GM19025 (cell line): ENCODE data around the gene RHBDF1.

Experiments used
- ATAC-seq: cut with Tn5 transposase; IDR thresholded peaks from one replicate; pipeline ENCODE4 v1.9.1; 2021; ENCODE audit warnings: mild to moderate bottlenecking, low read depth, moderate library complexity; ENCODE audit not compliant: unreplicated experiment

RHBDF1 gene, protein sequence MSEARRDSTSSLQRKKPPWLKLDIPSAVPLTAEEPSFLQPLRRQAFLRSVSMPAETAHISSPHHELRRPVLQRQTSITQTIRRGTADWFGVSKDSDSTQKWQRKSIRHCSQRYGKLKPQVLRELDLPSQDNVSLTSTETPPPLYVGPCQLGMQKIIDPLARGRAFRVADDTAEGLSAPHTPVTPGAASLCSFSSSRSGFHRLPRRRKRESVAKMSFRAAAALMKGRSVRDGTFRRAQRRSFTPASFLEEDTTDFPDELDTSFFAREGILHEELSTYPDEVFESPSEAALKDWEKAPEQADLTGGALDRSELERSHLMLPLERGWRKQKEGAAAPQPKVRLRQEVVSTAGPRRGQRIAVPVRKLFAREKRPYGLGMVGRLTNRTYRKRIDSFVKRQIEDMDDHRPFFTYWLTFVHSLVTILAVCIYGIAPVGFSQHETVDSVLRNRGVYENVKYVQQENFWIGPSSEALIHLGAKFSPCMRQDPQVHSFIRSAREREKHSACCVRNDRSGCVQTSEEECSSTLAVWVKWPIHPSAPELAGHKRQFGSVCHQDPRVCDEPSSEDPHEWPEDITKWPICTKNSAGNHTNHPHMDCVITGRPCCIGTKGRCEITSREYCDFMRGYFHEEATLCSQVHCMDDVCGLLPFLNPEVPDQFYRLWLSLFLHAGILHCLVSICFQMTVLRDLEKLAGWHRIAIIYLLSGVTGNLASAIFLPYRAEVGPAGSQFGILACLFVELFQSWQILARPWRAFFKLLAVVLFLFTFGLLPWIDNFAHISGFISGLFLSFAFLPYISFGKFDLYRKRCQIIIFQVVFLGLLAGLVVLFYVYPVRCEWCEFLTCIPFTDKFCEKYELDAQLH

DNA sequence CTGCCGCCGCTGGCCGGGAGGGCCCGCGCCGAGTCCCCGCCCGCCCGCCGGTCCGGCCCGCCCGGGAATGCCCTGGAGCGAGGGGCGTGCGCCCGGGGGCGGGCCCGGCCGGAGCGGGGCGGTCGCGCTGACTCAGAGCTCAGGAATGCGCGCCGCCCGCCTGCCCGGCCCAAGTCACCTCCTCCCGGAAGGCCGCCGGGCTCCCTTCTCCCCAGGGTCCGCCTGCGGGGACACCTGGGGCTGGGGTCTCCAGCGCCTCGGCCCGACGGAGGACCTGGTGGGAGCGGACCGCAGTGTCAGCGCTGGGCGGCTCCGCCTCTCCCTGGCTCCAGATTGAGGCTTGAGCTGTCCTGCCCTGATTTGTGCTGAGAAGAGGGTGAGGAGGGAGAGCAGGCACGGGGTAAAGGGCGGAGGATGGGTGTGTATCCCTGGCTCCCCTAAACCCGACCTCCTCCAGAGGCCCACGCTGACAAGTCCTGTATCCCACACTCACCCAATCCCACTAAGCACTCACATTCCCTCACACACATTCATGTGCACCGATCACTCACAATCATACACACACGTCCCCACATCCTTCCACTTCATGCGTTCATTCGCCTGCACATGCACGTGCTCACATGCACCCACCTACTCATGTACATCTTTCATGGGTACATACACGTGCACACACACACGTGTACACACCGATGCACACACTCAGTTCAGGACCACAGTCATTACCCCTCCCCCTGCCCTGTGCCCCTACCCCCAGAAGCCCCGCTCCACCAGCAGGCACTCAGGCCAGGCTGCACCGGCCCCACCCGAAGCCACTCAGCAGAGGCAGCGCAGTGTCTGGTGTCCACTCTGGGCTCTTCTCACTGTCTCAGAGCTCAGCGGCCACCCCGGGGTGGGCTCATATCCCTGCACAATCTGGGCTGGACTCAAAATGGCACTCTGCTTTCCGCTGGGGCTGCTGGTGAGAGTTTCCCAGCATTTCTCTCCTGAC lies at the start of gene RHBDF1:
RHBDF1 (minus strand) TSS at position 71 of the 988 bp plus-strand sequence. CDS start 7,616 bp downstream, outside the sequence.
- no peak for ATAC-seq

DNA sequence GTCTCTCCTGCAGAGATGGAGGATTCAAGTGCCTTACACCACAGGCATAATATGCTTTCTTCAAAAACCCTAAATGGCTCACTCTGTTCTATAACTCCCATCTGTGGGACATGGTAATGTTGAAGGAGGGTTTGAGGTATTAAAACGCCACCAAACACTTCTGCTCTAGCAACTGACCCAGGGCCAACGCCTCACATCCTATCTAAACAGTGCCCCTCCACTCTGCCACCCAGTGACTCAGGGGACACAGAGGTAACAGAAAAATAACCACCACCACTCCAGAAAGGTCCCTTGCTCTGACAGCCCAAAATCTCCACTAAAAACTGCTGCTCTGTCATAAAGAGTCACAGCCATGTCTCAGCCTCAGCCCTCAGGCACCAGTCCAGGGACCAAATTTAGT lies 48.3 kb upstream of the RHBDF1 start:
- ATAC-seq: no peak

DNA sequence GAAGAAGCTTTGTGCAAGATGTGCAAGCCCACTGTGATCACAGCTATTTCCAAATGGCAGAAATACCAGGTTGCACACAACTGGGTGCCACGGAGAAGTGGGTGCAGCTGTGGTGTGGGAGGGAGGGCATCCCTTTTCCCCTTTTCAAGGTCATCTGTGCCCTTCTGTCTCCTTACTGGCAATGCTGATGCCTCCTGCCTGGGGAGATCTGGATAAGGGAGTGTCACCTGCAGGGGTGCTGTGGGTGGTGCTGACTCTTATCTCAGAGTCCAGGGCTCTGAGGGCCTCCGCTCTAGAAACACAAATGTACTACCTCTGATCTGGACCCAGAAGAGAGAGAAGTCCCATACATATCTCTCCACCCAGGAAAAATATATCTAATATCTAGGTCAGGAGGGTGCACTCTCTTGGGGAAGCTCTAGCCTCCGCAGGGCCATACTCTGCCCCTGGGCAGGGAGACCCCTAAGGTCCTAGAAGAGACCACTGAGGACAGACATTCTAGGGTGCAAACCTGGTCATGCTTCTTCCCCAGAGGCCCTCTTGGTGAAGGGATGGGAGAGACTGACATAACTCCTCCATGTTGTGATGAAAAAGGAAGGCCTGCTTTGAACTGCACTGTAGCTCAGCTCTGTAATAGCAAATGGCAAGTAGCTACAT lies 47.5 kb upstream of the RHBDF1 start:
- no peak for ATAC-seq

DNA sequence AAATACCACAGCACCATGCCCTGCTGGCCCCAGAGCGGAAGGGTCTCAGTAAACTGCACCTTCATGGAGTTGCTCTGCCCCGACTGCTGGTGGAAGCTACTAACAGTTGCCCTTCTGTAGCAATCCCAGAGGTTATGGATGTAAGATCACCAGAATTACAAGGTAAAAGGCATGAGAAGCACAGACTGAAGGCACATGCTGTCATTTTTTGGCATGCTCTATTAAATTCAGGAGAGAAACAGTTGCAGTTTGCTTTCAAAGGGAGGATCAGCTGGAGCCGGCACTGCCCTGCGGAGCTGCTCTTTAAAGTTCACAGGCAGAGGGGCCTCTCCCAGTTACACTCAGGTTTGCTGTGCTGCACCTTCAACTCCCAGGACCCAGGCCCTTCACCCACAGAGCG lies 46.9 kb upstream of the RHBDF1 start:
- ATAC-seq: no peak

DNA sequence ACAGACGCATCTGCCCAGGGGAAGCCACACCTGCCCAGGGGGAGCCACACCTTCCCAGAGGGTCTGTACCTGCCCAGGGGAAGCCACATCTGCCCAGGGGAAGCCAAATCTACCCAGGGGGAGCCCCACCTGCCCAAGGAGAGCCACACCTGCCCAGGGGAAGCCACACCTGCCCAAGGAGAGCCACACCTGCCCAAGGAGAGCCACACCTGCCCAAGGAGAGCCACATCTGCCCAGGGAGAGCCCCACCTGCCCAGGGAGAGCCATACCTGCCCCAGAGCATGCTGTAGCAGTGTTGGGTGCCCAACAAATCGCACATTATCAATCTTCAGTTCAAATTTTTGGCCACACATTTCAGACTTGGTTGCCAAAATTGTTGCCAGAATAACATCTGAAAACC lies 46.4 kb upstream of the RHBDF1 start:
- ATAC-seq: no peak

DNA sequence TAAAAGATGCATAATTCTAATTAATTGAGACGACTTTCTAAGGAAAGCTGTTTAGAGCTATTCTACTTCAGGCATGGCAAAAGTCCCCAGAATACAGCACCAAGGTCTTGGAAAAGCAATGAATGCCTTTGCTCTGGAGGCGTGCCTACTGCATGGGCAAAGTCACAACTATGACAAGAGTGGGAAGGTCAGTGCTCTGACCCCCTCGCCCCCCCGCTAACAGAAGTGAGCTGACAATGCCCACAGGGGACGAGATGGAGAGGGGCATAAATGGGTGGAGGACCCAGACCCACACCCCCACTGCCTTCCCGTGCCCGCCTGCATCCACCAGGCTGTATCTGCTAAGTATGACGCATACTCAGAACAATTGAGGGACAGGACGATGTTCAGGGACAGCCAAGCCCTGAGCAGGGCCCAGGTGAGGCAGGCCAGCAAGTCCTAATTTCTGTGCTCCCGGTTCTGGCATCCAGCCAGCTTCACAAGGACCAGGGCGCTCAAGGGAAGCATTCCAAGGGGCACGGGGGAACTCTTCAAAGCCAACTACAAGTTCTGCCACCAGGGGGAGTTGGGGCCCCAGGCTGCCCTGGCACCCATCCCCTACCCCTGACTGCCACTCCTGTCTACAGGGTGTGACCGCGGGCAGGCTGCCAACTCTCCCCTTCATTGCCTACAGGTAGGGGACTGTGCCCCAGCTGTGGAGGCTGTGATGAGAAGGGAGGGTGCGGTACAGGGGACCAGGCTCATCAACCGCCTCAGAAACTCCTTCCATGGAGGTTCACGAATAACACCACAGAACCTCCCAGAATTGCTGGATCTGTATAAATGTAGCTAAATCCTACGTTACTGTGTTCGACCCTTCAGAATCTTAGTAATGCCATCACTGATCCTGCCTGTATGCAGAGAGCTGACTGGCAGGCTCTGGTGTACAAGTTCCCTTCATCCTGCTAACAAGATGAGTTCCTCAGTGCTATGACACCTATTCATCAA lies 45.2 kb upstream of the RHBDF1 start:
- ATAC-seq: no peak

DNA sequence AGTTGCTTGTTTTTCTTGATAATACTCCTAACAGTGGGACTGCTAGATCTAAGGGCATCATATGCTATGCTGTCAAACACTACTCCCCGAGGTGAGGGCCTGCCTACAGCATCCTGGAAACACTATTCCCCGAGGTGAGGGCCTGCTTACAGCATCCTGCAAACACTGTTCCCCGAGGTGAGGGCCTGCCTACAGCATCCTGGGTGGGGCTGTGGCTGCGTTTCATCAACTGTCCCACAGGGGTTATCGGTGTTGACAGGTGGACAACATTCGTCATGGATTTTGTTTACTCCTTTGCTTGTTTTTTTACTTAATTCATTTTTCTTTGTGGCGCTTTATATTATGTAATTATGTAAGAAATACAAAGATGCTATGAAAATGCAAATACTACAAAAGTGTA lies 43.6 kb upstream of the RHBDF1 start:
- ATAC-seq: no peak

DNA sequence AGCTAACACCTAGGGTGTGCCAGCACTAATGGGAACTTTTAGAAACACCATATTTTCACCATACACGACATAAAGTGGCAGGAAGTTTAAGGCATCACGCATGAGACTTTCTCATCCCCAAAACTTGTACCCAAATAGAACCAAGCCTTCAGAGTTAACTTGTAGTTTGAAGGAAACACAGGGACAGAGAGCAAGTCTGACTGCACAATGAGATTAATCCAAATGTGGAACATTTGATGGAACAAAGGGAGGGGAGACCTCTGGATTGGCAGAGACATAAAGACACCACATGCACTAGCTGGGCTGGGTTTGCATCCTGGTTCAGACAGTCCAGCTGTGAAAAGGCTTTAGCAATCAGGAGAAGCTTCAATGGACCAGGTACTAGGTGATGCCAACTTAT lies 41.9 kb upstream of the RHBDF1 start:
- no peak for ATAC-seq

DNA sequence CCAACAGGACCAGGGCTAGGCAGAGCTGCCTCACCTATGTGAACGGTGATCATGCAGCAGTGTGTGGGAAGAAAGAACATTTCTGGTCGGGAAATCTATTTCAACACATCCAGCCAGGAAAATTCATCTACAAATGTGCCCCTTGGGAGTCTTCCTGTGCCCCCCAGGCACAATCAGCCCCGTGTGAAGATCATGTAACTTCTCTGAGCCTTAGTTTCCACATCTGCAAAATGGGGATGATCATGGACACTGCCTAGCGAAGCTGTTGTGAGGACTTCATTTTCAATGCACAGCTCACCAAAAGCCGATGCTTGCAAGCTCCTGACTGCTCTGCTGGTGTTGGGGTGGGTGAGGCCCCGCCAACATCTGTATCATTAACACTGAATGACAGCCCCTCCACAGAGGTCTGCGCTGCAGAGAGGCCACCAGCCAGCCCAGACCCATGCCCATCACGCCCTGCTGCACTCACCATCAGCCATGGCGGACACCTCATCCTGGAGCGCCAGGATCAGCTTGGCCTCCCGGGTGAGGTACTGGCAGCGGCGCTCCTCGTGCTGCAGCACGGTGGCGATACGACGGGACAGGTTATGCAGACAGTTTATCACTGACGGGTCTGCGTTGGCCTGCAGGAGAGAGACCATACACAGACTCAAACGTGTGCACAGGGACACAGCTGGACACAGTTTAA lies 39.9 kb upstream of the RHBDF1 start:
- ATAC-seq: no peak

DNA sequence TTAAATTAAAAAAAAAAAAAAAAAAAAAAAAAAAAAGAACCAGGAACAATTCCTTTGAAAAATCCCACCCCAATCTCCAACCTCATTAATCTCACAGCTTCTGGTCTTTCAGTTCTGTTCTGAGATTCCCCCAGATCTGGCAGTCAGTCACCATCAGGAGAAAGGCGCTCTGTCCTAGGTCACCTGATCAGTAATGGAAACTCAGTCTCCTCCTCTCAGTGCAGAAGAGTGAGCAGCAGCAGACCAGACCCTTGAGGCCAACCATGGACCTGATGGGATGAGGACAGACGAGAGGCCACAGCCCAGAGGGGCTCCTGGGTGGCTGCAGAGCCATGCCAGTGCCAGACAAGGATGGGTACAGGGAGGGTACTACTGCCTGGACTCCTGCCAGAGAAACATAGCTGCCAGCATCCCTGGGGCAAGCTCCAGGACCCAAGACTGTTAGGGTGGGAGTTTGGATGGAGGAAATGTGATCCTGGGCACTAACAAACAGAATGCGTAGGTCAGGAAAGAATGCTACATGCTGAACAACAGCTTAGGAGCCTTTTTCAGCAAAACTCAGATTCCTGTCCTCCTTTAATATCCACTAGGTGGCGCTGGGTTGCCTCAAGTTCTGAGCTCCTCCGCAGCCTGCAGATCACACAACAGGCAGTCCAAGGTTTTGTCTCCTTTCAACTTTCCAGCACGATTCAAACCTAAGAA lies 34.3 kb upstream of the RHBDF1 start:
- ATAC-seq: no peak

DNA sequence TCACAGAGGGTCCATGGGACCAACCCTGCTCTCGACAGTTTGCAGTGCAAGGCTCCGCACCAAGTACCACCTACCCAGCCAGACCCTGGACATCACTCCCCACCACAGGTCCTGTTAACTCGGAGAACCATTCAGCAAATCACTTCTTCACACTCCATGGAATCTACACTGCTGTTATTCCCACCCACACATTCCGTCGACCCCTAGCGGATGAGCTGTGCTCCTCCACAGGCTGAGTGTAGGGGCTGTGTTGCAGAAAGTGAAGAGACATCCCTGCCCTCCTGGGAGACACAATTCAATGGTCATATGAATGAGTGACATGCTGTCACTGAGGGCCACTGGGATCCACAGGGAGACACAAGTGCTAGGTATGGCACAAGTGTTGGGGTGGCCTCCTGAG lies 33.1 kb upstream of the RHBDF1 start:
- no peak for ATAC-seq

DNA sequence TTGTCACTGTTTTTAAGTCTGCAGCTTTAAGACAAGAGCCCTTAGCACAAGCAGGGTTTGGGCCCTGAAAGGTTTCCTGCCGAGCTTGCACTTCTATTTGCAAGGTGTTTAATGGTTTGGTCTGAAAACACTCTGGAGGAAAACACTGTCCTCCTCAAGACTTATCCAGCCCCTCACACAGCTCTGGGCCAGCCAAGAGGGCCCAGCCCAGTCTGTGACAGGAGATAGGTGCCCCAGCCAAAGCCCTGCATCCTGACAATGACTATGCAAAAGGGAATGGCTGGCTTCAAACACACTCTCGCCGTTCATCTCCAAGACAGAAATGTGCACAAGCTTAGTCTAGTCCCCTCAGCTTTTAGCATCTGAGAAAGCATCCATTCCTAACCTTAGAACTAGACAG lies 32.5 kb upstream of the RHBDF1 start:
- no peak for ATAC-seq

DNA sequence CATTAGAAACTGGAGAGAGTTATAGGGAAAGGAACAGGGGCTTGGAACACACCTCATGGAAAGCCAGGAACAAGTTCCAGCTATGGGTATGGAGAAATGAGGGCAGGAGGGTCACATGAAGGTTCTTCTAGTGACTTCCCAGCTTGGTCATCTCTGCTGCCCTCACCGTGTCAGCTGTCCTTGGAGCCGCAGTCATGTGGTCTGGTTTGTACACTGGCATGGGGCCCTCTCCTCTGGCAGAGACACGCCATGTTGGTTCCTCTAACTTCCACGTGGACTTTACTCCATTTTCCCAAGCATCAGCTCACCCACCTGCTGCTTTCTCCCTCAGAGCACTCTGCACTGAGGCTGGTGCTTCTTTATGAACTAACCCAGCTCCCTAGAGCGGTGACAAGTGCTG lies 31.9 kb upstream of the RHBDF1 start:
- ATAC-seq: no peak

DNA sequence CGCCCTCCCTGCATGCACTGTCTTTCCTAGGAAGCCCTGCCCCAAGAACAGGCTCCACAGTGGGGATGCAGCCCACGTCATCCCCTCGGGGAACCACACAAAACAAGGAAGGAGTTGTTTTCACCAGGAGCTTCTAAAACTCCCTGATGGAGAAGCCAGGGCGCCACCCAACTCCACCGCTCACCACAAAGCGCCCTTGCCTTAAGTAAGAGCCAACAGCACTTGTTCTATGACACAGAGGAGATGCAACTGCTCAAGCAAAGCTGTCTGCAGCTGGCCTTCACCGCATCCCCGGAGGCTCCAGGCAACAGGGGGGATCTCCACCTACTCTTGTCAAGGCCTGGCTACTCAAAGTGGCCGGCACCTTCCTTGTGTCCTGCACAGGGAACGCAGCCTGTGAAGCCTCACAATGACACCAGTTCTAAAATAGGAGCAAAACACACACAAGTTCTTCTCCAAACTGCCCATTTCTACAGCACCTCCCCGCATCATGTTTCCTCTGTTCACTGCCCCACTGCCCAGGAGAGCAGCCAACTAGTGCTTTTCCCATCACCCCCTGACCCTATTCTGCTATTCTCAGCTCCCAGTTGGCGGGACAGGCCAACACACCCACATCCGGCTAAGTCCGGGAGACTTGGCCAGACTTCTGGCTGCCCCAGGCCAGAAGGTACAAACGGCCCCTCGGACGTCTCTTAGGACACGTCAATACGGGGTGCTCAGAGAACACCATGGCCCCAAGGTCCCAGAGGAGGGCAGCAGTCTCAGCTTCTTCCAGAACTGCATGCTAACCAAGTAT lies 29.8 kb upstream of the RHBDF1 start:
- ATAC-seq: no peak

DNA sequence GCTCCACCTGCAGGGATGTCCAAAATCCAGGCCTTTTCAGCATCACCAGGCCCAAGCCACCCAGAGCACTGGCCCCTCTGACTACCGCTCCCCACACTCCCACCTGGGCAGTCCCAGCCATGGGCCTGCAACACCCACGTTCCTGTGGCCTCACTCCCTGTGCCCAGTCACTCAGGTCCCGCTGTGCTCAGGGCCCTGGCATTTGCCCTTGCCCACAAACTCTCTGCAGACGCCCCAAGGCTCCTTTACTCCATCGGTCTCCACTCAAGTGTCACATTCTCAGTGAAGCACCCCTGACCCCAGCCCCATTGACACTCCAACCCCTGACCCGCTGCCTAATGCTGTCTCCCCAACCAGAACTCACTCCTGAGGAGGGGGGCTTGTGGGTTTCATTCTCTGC lies 29.2 kb upstream of the RHBDF1 start:
- no peak for ATAC-seq

DNA sequence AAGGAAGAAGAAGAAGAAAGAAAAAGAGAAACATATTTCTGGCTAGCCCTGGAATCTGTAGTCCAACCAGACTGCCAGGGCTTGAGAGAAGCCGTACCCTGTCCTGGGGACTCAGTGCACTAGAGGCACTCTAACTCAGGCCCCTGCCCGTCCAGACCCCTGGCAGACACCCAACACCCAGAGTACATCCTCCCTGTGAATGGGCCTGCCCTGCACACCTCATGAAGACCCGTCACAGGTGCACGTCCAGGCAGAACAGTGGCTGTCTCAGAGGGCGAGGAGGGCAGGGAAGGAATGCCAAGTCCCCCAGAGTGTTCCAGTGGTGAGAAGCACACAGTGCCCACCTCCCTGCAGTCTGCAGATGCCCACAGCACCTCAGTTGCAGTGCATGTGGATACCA lies 28.6 kb upstream of the RHBDF1 start:
- no peak for ATAC-seq

DNA sequence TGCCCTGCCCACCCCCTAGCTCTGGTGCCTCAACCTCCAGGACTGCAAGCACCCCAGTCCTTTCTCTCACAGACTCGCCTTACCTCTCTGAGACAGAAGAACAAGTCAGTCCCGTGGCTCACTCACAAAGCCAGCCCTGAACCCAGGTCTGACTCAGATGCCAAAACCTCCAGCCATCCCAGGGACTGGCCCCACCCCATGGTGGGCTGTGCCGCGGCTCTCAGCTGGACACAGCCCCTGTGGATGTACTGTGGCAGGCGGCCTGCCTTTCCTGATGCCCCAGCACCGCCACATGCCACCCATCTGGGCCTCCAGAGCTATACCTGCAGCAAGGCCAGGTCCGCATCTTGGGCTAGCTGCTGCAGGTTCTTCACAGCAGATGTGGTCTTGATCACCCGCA lies 25.4 kb upstream of the RHBDF1 start:
- ATAC-seq: no peak
